CD4-positive, alpha-beta T cell (primary cell): ENCODE measurements around the gene PARP16. TPM values are rescaled to one million over a fixed set of nuclear protein-coding genes. Genes with fewer than 3 reads are reported as not detected.

Experiments used
- ATAC-seq: fragments of 200-7000 bp; cut with Tn5 transposase; one replicate; pipeline ENCODE4 v1.10.0; 2022; ENCODE audit warnings: mild to moderate bottlenecking; ENCODE audit not compliant: poor library complexity
- CTCF ChIA-PET: fragments of 350-600 bp; sonication (Branson Sonifier 250); formaldehyde crosslinking; loops from one replicate; lab custom pipeline; 2021; ENCODE audit warnings: antibody characterized with exemption, inconsistent platforms; lab: Charles Lee
- POLR2A ChIA-PET: fragments of 350-600 bp; sonication (Branson Sonifier 250); formaldehyde crosslinking; loops from one replicate; lab custom pipeline; 2021; ENCODE audit warnings: antibody characterized with exemption, inconsistent platforms; lab: Charles Lee
- DNase-seq, 14 experiments: peaks; one replicate each; pipeline ENCODE4 v3.0.0-alpha.2; 2013 to 2020; ENCODE audit warnings: mixed read lengths in 2 of 14
- H3K27ac ChIP-seq, 2 donors: one replicate each; pipeline versions ENCODE4 v1.5.1 to v1.7.0; 2013; ENCODE audit warnings: low read length in 2 of 2, low read depth in 1 of 2, mild to moderate bottlenecking in 1 of 2
- H3K27me3 ChIP-seq, 2 experiments: 1 replicate in 1 of 2; 2 replicates in 1 of 2; pipeline versions ENCODE4 v1.6.1 to v1.7.0; 2013; ENCODE audit warnings: low read length in 2 of 2, control low read depth in 1 of 2, mild to moderate bottlenecking in 1 of 2, moderate library complexity in 1 of 2; ENCODE audit not compliant: insufficient read depth in 2 of 2, control insufficient read depth in 1 of 2
- H3K36me3 ChIP-seq: one replicate; pipeline ENCODE4 v1.6.1; 2013; ENCODE audit warnings: low read length, control low read depth; ENCODE audit not compliant: insufficient read depth
- H3K4me1 ChIP-seq: one replicate; pipeline ENCODE4 v1.6.1; 2013; ENCODE audit warnings: low read length, control low read depth; ENCODE audit not compliant: insufficient read depth
- H3K4me3 ChIP-seq: one replicate; pipeline ENCODE4 v1.5.1; 2013; ENCODE audit warnings: mild to moderate bottlenecking, low read length, moderate library complexity
- H3K9me3 ChIP-seq, 2 experiments: 1 replicate in 1 of 2; 2 replicates in 1 of 2; pipeline versions ENCODE4 v1.6.1 to v1.7.0; 2013; ENCODE audit warnings: low read length in 2 of 2, mild to moderate bottlenecking in 2 of 2, control low read depth in 1 of 2, moderate library complexity in 1 of 2; ENCODE audit not compliant: control insufficient read depth in 1 of 2, insufficient read depth in 1 of 2
- H3K27ac Mint-ChIP-seq: one replicate; pipeline ENCODE4 v1.8.0; 2020; ENCODE audit warnings: mixed read lengths
- H3K27me3 Mint-ChIP-seq: one replicate; pipeline ENCODE4 v1.8.0; 2021; ENCODE audit warnings: mixed read lengths
- H3K36me3 Mint-ChIP-seq: one replicate; pipeline ENCODE4 v1.8.0; 2021; ENCODE audit warnings: low read depth, mixed read lengths
- H3K4me1 Mint-ChIP-seq: one replicate; pipeline ENCODE4 v1.8.0; 2021; ENCODE audit warnings: low read depth, mixed read lengths
- H3K4me3 Mint-ChIP-seq: one replicate; pipeline ENCODE4 v1.8.0; 2020; ENCODE audit warnings: mild to moderate bottlenecking, mixed read lengths
- H3K9me3 Mint-ChIP-seq: one replicate; pipeline ENCODE4 v1.8.0; 2020; ENCODE audit warnings: mixed read lengths
- intact Hi-C, 2 experiments: fragments of 100-400 bp; cut with DNase I in 1 of 2; cut with micrococcal nuclease in 1 of 2; formaldehyde crosslinking; loops; one replicate each; pipeline versions ENCODE4 v1.15.1 to v1.9.0; 2023 to 2025; cut with DNase I, micrococcal nuclease
- total RNA-seq, 174 experiments: library from RNA in 2 of 174; stranded (reverse) in 2 of 174; gene quantifications; one replicate each; pipeline ENCODE4 v1.2.3 and lab custom pipeline; 2021 to 2026
- TF ChIP-seq, protein P1 (sequence below): fragments of 200-600 bp; IDR thresholded peaks from one replicate; pipeline ENCODE4 v1.8.0; 2022; ENCODE audit warnings: antibody characterized with exemption, mild to moderate bottlenecking

Gene PARP16
- total RNA-seq, 2 experiments from 2014 or later, result 11.3 to 12.9 TPM

DNA sequence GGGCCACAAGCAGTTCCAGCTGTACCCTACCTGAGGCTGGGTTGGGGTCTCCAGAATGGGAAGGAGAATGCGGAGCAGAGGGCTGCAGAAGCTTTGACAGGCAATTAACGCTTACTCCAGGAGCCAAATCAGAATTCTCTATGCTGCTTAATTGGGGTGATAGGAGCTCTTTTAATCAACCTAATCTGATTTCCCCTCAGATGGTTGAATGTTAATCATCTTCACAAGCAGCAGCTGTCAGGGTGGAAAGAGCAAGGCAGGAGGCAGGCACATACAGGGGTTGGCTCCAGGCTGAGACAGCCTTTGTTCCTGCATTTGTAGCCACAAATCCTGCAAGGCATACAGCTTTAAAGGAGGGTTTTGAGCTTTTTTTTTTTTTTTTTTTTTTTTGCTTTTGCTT, 78.0 kb downstream of the PARP16 start:
- H3K4me3 ChIP-seq, result no peak overlapping the region
- Mint-ChIP-seq H3K4me1 (no peaks in the 10 kb centered on the region), H3K9me3 (no peaks in the 10 kb centered on the region), H3K4me3 (no peak overlapping the region), H3K36me3 (no peaks in the 10 kb centered on the region), H3K27me3 (no peaks in the 10 kb centered on the region), H3K27ac (no peak overlapping the region)
- intact Hi-C loops, result no loop called here
- H3K36me3 ChIP-seq, result no peaks in the 10 kb centered on the region
- no peaks in the 10 kb centered on the region for H3K9me3 ChIP-seq
- ATAC-seq, result no peak
- TF ChIP-seq, protein P1, sequence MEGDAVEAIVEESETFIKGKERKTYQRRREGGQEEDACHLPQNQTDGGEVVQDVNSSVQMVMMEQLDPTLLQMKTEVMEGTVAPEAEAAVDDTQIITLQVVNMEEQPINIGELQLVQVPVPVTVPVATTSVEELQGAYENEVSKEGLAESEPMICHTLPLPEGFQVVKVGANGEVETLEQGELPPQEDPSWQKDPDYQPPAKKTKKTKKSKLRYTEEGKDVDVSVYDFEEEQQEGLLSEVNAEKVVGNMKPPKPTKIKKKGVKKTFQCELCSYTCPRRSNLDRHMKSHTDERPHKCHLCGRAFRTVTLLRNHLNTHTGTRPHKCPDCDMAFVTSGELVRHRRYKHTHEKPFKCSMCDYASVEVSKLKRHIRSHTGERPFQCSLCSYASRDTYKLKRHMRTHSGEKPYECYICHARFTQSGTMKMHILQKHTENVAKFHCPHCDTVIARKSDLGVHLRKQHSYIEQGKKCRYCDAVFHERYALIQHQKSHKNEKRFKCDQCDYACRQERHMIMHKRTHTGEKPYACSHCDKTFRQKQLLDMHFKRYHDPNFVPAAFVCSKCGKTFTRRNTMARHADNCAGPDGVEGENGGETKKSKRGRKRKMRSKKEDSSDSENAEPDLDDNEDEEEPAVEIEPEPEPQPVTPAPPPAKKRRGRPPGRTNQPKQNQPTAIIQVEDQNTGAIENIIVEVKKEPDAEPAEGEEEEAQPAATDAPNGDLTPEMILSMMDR, result no peak
- ChIA-PET POLR2A (no interaction called here), CTCF (interaction anchor here (0.7 kb wide), 1 partner anchor 293 kb away, joined by 3 read pairs; no protein-coding TSS in a partner anchor)
- H3K27me3 ChIP-seq, result no peaks in the 10 kb centered on the region
- no peak for DNase-seq
- no peaks in the 10 kb centered on the region for H3K4me1 ChIP-seq
- no peak overlapping the region for H3K27ac ChIP-seq

Other genes starting within 250 kb of the PARP16 start
- not detected for gene SLC51B, start 241.5 kb downstream of the PARP16 start, total RNA-seq
- gene RASL12, start 218.9 kb downstream of the PARP16 start, total RNA-seq, result not detected
- gene KBTBD13, start 210.1 kb downstream of the PARP16 start, total RNA-seq, result not detected
- 1 to 10 TPM; 7.2 TPM for gene UBAP1L, start 171.7 kb downstream of the PARP16 start, total RNA-seq
- 10 to 100 TPM; 15.6 to 17.7 TPM for gene PDCD7, start 153.1 kb downstream of the PARP16 start, total RNA-seq
- gene CLPX, start 101.5 kb downstream of the PARP16 start, total RNA-seq, result 10 to 100 TPM; 29.1 to 36.3 TPM
- under 1 TPM; 0.31 to 0.33 TPM for gene CILP, start 75.4 kb downstream of the PARP16 start, total RNA-seq
- gene RNU5A-1, start 9.2 kb upstream of the PARP16 start, total RNA-seq, result not detected
- 10 to 100 TPM; 23.7 to 34.8 TPM for gene RNU5B-1, start 17.8 kb upstream of the PARP16 start, total RNA-seq
- not detected for gene IGDCC3, start 91.1 kb upstream of the PARP16 start, total RNA-seq
- not detected for gene IGDCC4, start 136.1 kb upstream of the PARP16 start, total RNA-seq
- gene DPP8, start 230.8 kb upstream of the PARP16 start, total RNA-seq, result 10 to 100 TPM; 41.2 to 45.4 TPM
- 10 to 100 TPM; 13.9 to 14.1 TPM for gene HACD3, start 243.6 kb upstream of the PARP16 start, total RNA-seq